HUES6 (cell line): ENCODE data around the gene PANK2.
"Not testable (repeated sequence)": the region's sequence is repeated elsewhere in the genome, so short reads cannot be mapped to it uniquely, and the experiment has no call there.

Source experiments
- H3K27ac ChIP-seq: 2 replicates; pipeline ENCODE4 v1.7.0; 2013; ENCODE audit warnings: low read depth, mild to moderate bottlenecking, low read length, inconsistent platforms
- H3K27me3 ChIP-seq: 2 replicates; pipeline ENCODE4 v1.6.1; 2013; ENCODE audit warnings: low read length; ENCODE audit not compliant: control insufficient read depth, insufficient read depth
- H3K36me3 ChIP-seq: 2 replicates; pipeline ENCODE4 v1.6.1; 2013; ENCODE audit warnings: low read length; ENCODE audit not compliant: control insufficient read depth, insufficient read depth
- H3K4me1 ChIP-seq: 2 replicates; pipeline ENCODE4 v1.6.1; 2013; ENCODE audit warnings: low read length; ENCODE audit not compliant: control insufficient read depth, insufficient read depth
- H3K4me3 ChIP-seq: 2 replicates; pipeline ENCODE4 v1.5.1; 2013; ENCODE audit warnings: low read depth, low read length
- H3K9ac ChIP-seq: one replicate; pipeline ENCODE4 v1.6.1; 2013; ENCODE audit warnings: mild to moderate bottlenecking, low read length
- H3K9me3 ChIP-seq: 2 replicates; pipeline ENCODE4 v1.6.1; 2013; ENCODE audit warnings: low read depth, low read length; ENCODE audit not compliant: control insufficient read depth, insufficient read depth

The PANK2 gene

GRCh38 chr20:3890398-3890751 is 1.2 kb downstream of the PANK2 start:
- Histone ChIP-seq H3K27me3 (no peaks in the 10 kb centered on the region), H3K9me3 (no peaks in the 10 kb centered on the region), H3K36me3 (peaks cover 33% of the 10 kb centered on the region; the same call in 1 of the 2 replicates), H3K4me1 (peaks cover 22% of the 10 kb centered on the region), H3K9ac (peak overlapping the region; percentile 99), H3K4me3 (peak overlapping the region; percentile 91), H3K27ac (peak overlapping the region; percentile 97)

GRCh38 chr20:3890999-3891929 is 2.1 kb downstream of the PANK2 start:
- H3K27ac ChIP-seq = 0 out of 2 replicates have a peak overlapping the region, but pooled peaks have one; percentile 97
- peaks cover 35% of the 10 kb centered on the region; the same call in 1 of the 2 replicates for H3K36me3 ChIP-seq

GRCh38 chr20:3894796-3895195 is 5.6 kb downstream of the PANK2 start:
- Histone ChIP-seq H3K36me3 (peaks cover 45% of the 10 kb centered on the region), H3K9me3 (no peaks in the 10 kb centered on the region)

More at GRCh38 chr20:3890999-3891929, 2.1 kb downstream of the PANK2 start:
- H3K4me3 ChIP-seq = peak overlapping the region; percentile 91
- H3K4me1 ChIP-seq = peaks cover 22% of the 10 kb centered on the region
- no peaks in the 10 kb centered on the region for H3K9me3 ChIP-seq
- H3K27me3 ChIP-seq = no peaks in the 10 kb centered on the region
- peak overlapping the region; percentile 99 for H3K9ac ChIP-seq

GRCh38 chr20:3896302-3896701 is 7.1 kb downstream of the PANK2 start:
- Histone ChIP-seq H3K27ac (no peak overlapping the region), H3K36me3 (peaks cover 37% of the 10 kb centered on the region), H3K9ac (no peak overlapping the region), H3K4me1 (peaks cover 30% of the 10 kb centered on the region), H3K9me3 (no peaks in the 10 kb centered on the region), H3K4me3 (no peak overlapping the region), H3K27me3 (no peaks in the 10 kb centered on the region)

More at GRCh38 chr20:3894796-3895195, 5.6 kb downstream of the PANK2 start:
- no peak overlapping the region for H3K27ac ChIP-seq
- peaks cover 26% of the 10 kb centered on the region for H3K4me1 ChIP-seq
- H3K9ac ChIP-seq = no peak overlapping the region
- no peaks in the 10 kb centered on the region for H3K27me3 ChIP-seq
- no peak overlapping the region for H3K4me3 ChIP-seq

GRCh38 chr20:3896853-3897583 is 7.8 kb downstream of the PANK2 start:
- Histone ChIP-seq H3K4me1 (peaks cover 23% of the 10 kb centered on the region), H3K4me3 (no peak overlapping the region)

GRCh38 chr20:3898181-3898580 is 9.0 kb downstream of the PANK2 start:
- Histone ChIP-seq H3K36me3 (peaks cover 23% of the 10 kb centered on the region), H3K4me1 (peaks cover 19% of the 10 kb centered on the region)
- H3K27ac ChIP-seq, H3K4me3 ChIP-seq, H3K9ac ChIP-seq, H3K27me3 ChIP-seq, H3K9me3 ChIP-seq: not testable (repeated sequence)

More at GRCh38 chr20:3896853-3897583, 7.8 kb downstream of the PANK2 start:
- Histone ChIP-seq H3K27ac (no peak overlapping the region), H3K36me3 (peaks cover 30% of the 10 kb centered on the region), H3K9ac (no peak overlapping the region), H3K27me3 (no peaks in the 10 kb centered on the region), H3K9me3 (no peaks in the 10 kb centered on the region)

GRCh38 chr20:3898639-3899038 is 9.5 kb downstream of the PANK2 start:
- Histone ChIP-seq H3K4me3 (no peak overlapping the region), H3K36me3 (peaks cover 19% of the 10 kb centered on the region), H3K9me3 (no peaks in the 10 kb centered on the region), H3K27ac (no peak overlapping the region), H3K27me3 (no peaks in the 10 kb centered on the region), H3K4me1 (peaks cover 15% of the 10 kb centered on the region), H3K9ac (no peak overlapping the region)

GRCh38 chr20:3900187-3900604 is 11.0 kb downstream of the PANK2 start:
- H3K27me3 ChIP-seq = no peaks in the 10 kb centered on the region
- no peak overlapping the region for H3K9ac ChIP-seq
- H3K27ac ChIP-seq = no peak overlapping the region
- H3K36me3 ChIP-seq = peaks cover 17% of the 10 kb centered on the region
- peaks cover 15% of the 10 kb centered on the region for H3K4me1 ChIP-seq
- H3K4me3 ChIP-seq = no peak overlapping the region; the same call in 1 of the 2 replicates
- no peaks in the 10 kb centered on the region for H3K9me3 ChIP-seq

- peaks cover 13% of the 10 kb centered on the region for H3K36me3 ChIP-seq
- H3K4me3 ChIP-seq = no peak overlapping the region
- H3K4me1 ChIP-seq = peaks cover 15% of the 10 kb centered on the region
- no peaks in the 10 kb centered on the region for H3K9me3 ChIP-seq
- H3K9ac ChIP-seq = no peak overlapping the region
- H3K27me3 ChIP-seq = no peaks in the 10 kb centered on the region
- no peak overlapping the region for H3K27ac ChIP-seq
These were observed 12.0 kb downstream of the PANK2 start for GRCh38 chr20:3901028-3901705.

GRCh38 chr20:3901706-3902440 is 12.7 kb downstream of the PANK2 start:
- Histone ChIP-seq H3K27me3 (no peaks in the 10 kb centered on the region), H3K4me1 (peaks cover 13% of the 10 kb centered on the region), H3K36me3 (peaks cover 13% of the 10 kb centered on the region), H3K9me3 (no peaks in the 10 kb centered on the region), H3K9ac (no peak overlapping the region), H3K4me3 (no peak overlapping the region), H3K27ac (no peak overlapping the region)
